ENCODE results near the gene MDFIC.

Gene MDFIC

DNA sequence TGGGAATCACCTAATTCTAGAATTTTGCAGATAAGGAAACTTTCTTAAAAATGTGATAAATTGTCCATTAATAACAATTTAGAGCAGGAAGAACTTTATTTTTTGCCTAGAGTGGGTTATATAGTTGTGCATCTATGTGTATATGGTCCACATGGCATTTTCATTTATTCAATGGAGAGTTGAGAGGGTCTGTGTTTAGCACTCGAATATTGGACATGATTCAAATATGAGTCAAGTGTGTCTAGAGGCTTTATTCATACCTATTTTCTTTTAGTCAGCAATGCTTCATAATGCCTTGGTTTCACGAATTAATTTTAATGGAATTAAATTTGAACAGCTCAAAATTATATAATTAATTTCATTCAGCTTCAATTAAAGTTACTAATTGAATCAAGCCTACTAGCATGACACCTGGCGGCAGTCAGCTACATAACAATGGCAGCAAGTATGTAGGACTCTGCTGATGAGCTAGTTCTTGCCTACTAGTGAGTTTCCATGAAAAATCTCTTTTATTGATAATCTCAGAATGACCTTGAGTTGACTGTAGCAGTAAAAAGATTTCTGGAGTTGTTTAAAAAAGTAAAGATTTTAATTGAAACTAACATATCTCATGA, 17.7 kb downstream of the MDFIC start:
- Histone ChIP-seq H3K27ac (no peak overlapping the region), H3K27me3 (ENCODE audit: insufficient read depth, low read depth, severe bottlenecking) (no peaks in the 10 kb centered on the region), H3K9me3 (ENCODE audit: severe bottlenecking) (no peaks in the 10 kb centered on the region), H3K36me3 (no peaks in the 10 kb centered on the region), H3K4me3 (ENCODE audit: low read depth, low read length) (no peak overlapping the region)
- DNase-seq, result no peak
- TF ChIP-seq, protein P1, sequence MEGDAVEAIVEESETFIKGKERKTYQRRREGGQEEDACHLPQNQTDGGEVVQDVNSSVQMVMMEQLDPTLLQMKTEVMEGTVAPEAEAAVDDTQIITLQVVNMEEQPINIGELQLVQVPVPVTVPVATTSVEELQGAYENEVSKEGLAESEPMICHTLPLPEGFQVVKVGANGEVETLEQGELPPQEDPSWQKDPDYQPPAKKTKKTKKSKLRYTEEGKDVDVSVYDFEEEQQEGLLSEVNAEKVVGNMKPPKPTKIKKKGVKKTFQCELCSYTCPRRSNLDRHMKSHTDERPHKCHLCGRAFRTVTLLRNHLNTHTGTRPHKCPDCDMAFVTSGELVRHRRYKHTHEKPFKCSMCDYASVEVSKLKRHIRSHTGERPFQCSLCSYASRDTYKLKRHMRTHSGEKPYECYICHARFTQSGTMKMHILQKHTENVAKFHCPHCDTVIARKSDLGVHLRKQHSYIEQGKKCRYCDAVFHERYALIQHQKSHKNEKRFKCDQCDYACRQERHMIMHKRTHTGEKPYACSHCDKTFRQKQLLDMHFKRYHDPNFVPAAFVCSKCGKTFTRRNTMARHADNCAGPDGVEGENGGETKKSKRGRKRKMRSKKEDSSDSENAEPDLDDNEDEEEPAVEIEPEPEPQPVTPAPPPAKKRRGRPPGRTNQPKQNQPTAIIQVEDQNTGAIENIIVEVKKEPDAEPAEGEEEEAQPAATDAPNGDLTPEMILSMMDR (IDR thresholded peaks at IDR 0.05; ENCODE audit: low read depth, low read length), result no peak

DNA sequence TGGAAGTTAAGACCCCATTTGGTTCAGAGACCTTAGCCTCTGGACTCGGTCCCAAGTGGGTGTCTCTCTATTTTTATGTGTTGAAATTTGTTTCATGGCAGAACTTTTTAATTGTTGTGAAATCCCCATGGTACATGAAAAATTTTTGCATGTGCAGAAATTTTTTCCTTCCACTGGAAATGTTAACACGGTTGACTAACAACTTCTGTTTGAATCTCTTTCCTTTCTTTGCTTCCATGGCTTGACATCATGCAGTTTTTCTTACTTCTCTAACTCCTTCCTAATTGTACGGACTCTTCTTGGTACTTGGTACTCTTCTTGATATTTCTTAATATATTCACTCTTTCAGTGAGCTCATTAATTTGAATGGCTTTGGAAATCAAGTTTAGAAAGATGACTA, 18.3 kb downstream of the MDFIC start:
- Histone ChIP-seq H3K27ac (no peak overlapping the region), H3K36me3 (no peaks in the 10 kb centered on the region), H3K4me3 (ENCODE audit: low read depth, low read length) (no peak overlapping the region), H3K27me3 (ENCODE audit: insufficient read depth, low read depth, severe bottlenecking) (no peaks in the 10 kb centered on the region), H3K9me3 (ENCODE audit: severe bottlenecking) (no peaks in the 10 kb centered on the region)
- TF ChIP-seq, protein P1 (IDR thresholded peaks at IDR 0.05; ENCODE audit: low read depth, low read length), result no peak
- DNase-seq, result no peak

GRCh38 chr7:114941692-114942091, 19.8 kb downstream of the MDFIC start:
- H3K27ac ChIP-seq, result no peak overlapping the region
- no peaks in the 10 kb centered on the region for H3K27me3 ChIP-seq (ENCODE audit: insufficient read depth, low read depth, severe bottlenecking)
- no peak for DNase-seq
- H3K36me3 ChIP-seq, result no peaks in the 10 kb centered on the region
- TF ChIP-seq, protein P1 (IDR thresholded peaks at IDR 0.05; ENCODE audit: low read depth, low read length), result no peak
- no peak overlapping the region for H3K4me3 ChIP-seq (ENCODE audit: low read depth, low read length)
- H3K9me3 ChIP-seq (ENCODE audit: severe bottlenecking), result no peaks in the 10 kb centered on the region

GRCh38 chr7:114942446-114943175, 20.7 kb downstream of the MDFIC start:
- Histone ChIP-seq H3K9me3 (ENCODE audit: severe bottlenecking) (no peaks in the 10 kb centered on the region), H3K36me3 (no peaks in the 10 kb centered on the region), H3K27ac (no peak overlapping the region), H3K4me3 (ENCODE audit: low read depth, low read length) (no peak overlapping the region), H3K27me3 (ENCODE audit: insufficient read depth, low read depth, severe bottlenecking) (no peaks in the 10 kb centered on the region)
- no peak for DNase-seq
- TF ChIP-seq, protein P1 (IDR thresholded peaks at IDR 0.05; ENCODE audit: low read depth, low read length), result no peak

DNA sequence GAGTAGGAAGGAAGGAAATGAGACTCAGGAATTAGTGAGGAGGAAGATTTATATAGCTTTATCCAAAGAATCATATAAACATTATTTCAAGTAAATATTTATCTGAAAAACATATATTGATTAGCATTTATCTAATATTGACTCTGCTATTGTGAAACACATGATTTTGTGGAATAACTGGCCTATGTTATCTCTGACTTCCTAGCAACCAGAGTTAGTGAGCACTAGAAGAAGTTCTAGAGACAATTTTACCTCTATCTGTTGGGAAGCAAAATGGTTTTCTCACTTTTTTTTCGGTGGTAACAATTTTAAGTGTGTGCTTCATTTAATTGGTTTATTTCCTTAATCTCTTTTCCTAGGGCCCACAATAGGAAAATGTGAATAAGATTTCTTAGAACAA, 21.6 kb downstream of the MDFIC start:
- no peak overlapping the region for H3K27ac ChIP-seq
- H3K27me3 ChIP-seq (ENCODE audit: insufficient read depth, low read depth, severe bottlenecking), result no peaks in the 10 kb centered on the region
- no peak for DNase-seq
- H3K36me3 ChIP-seq, result no peaks in the 10 kb centered on the region
- H3K4me3 ChIP-seq (ENCODE audit: low read depth, low read length), result no peak overlapping the region
- H3K9me3 ChIP-seq (ENCODE audit: severe bottlenecking), result no peaks in the 10 kb centered on the region
- TF ChIP-seq, protein P1 (IDR thresholded peaks at IDR 0.05; ENCODE audit: low read depth, low read length), result no peak
